ENCODE data around the gene GLRA1.

The GLRA1 gene

DNA sequence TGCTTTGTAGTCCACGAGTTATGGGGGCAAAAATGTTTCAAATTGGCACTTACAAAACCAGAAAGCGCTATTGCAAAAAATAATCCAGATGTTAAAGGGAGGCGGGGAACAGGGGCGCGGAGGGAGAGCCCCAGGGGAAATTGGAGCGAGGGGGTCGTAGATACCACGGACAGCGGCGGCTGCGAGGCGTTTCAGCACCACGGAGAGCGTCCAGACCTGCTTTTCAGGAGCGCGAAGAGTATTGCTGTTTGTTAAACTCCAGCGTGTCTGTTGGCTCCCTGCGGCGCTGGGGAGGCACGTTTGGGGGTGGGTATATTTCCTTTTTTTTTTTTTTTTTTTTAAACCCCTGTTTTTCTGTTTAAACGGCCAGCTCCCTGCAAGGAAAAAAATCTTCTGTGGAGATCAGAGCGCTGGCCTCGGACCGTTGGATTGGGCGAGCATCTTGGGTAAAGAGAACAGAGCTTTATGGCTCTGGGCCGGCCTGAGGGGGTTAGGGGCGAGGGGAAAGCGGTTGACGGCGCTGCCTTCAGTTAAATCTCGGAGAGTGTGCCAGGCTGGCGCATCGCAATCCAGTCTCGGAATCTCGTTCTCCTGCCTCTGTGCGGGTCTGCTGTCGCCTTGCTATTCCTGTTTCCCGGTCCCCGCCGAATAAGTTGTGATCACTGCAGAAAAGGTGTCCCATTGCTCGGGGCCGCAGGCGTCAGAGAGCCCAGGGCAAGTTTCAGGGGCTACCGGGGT, at the start of gene GLRA1:
TSS of gene GLRA1 (minus strand) at position 288 of the 738 bp plus-strand sequence. CDS start 302 bp downstream, outside the sequence.
- Histone ChIP-seq H3K36me3 (ENCODE audit: insufficient read depth, low read length) (no peaks in the 10 kb centered on the region), H3K9ac (ENCODE audit: insufficient read length) (no peak within 1 kb of the TSS), H3K9me3 (ENCODE audit: low read depth, low read length) (no peaks in the 10 kb centered on the region), H3K27ac (no peak within 1 kb of the TSS), H3K4me3 (no peak within 1 kb of the TSS)
- DNase-seq (ENCODE audit: low read depth, low spot score), result no peak
- TF ChIP-seq POLR2AphosphoS5 (IDR thresholded peaks at IDR 0.05; ENCODE audit: borderline replicate concordance, low read depth, low read length) (no peak), FOXP2 (optimal IDR thresholded peaks at IDR 0.05; ENCODE audit: control extremely low read depth, extremely low read length, insufficient read depth) (no peak), EZH2 (IDR thresholded peaks at IDR 0.05) (no peak)

DNA sequence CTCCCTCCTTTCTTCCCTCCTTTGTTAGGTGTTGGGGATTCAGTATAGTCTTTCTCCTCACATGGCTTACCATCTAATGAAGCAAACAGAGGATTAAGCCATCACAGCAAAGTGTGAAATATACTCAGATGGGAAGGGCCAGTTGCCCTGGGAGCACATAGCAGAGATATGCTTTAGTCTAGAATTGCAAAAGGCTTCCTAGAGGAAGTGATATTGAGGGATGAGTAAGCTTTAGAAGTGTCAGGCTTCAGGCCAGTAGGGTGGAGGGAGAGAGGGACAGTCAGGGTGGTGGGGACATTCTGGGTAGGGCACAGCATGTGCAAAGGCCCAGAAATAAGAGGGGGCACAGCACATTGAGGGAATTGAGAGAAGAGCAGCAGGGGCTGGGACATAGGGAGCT, 46.2 kb upstream of the GLRA1 start:
- Histone ChIP-seq H3K36me3 (ENCODE audit: insufficient read depth, low read length) (no peaks in the 10 kb centered on the region), H3K9me3 (ENCODE audit: low read depth, low read length) (no peaks in the 10 kb centered on the region), H3K9ac (ENCODE audit: insufficient read length) (no peak overlapping the region), H3K4me3 (no peak overlapping the region), H3K27ac (no peak overlapping the region)
- DNase-seq (ENCODE audit: low read depth, low spot score), result no peak
- TF ChIP-seq FOXP2 (optimal IDR thresholded peaks at IDR 0.05; ENCODE audit: control extremely low read depth, extremely low read length, insufficient read depth) (no peak), POLR2AphosphoS5 (IDR thresholded peaks at IDR 0.05; ENCODE audit: borderline replicate concordance, low read depth, low read length) (no peak), EZH2 (IDR thresholded peaks at IDR 0.05) (no peak)

DNA sequence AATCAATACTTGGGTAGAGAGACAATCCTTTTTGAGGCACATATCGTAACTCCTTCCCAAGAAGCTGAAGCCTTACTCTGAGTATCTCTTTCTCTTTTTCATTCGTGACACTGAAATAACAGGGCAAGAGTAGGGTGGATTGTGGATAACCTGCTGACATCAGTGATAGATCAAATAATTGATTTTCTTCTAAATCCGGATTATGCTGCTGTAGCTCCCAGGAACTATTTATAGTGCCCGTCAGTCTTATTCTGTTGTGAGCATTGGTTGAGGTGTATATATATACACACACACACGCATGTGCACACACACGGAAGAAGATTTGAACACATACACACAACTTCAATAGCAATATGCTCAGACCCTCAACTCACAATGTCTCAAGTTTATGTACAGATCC, 43.2 kb upstream of the GLRA1 start:
- DNase-seq (ENCODE audit: low read depth, low spot score), result no peak
- Histone ChIP-seq H3K9me3 (ENCODE audit: low read depth, low read length) (no peaks in the 10 kb centered on the region), H3K36me3 (ENCODE audit: insufficient read depth, low read length) (no peaks in the 10 kb centered on the region), H3K4me3 (no peak overlapping the region), H3K27ac (no peak overlapping the region), H3K9ac (ENCODE audit: insufficient read length) (no peak overlapping the region)
- TF ChIP-seq POLR2AphosphoS5 (IDR thresholded peaks at IDR 0.05; ENCODE audit: borderline replicate concordance, low read depth, low read length) (no peak), FOXP2 (optimal IDR thresholded peaks at IDR 0.05; ENCODE audit: control extremely low read depth, extremely low read length, insufficient read depth) (no peak), EZH2 (IDR thresholded peaks at IDR 0.05) (no peak)

DNA sequence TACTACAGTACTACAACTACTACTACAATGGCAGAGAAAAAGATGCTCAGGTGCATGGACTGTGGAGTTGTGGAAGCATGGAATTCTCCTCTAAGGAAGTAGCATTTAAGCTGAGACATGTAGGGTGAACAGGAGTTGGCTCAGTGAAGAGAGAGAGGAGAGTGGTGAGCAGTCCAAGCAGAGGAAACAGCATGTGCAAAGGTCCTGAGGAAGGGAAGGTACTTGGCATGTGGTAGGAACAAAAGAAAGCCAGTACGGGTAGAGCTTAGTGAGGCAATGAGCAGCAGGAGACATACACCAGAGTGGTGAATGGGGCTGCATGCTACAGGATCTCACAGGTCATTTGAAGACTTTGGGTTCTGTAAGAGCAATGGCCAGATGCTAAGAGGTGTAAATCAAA, 41.4 kb upstream of the GLRA1 start:
- H3K27ac ChIP-seq, result no peak overlapping the region
- H3K9ac ChIP-seq (ENCODE audit: insufficient read length), result no peak overlapping the region
- no peaks in the 10 kb centered on the region for H3K9me3 ChIP-seq (ENCODE audit: low read depth, low read length)
- no peaks in the 10 kb centered on the region for H3K36me3 ChIP-seq (ENCODE audit: insufficient read depth, low read length)
- TF ChIP-seq FOXP2 (optimal IDR thresholded peaks at IDR 0.05; ENCODE audit: control extremely low read depth, extremely low read length, insufficient read depth) (no peak), POLR2AphosphoS5 (IDR thresholded peaks at IDR 0.05; ENCODE audit: borderline replicate concordance, low read depth, low read length) (no peak), EZH2 (IDR thresholded peaks at IDR 0.05) (no peak)
- no peak overlapping the region for H3K4me3 ChIP-seq
- no peak for DNase-seq (ENCODE audit: low read depth, low spot score)

DNA sequence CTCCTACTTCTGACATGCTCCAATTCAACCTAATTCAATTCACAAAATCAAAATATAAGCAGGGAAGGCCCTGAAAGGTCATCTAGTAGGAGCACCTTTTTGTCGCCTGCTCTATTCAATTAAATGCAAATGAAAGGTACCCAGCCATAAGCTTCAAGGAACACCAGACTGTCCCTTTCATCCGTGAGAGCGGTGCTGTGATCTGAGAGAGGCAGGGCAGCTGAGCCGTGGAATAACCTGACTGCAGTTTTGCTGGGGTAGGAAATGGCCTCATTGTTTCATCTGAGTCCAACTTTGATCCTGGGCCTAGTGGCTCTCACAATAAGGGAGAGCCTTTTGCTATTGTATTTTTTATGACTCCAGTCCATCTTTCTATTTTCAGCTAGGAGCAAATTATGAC, 39.8 kb upstream of the GLRA1 start:
- no peak for TF ChIP-seq EZH2 (IDR thresholded peaks at IDR 0.05)
- no peak for TF ChIP-seq FOXP2 (optimal IDR thresholded peaks at IDR 0.05; ENCODE audit: control extremely low read depth, extremely low read length, insufficient read depth)
- no peak for TF ChIP-seq POLR2AphosphoS5 (IDR thresholded peaks at IDR 0.05; ENCODE audit: borderline replicate concordance, low read depth, low read length)

DNA sequence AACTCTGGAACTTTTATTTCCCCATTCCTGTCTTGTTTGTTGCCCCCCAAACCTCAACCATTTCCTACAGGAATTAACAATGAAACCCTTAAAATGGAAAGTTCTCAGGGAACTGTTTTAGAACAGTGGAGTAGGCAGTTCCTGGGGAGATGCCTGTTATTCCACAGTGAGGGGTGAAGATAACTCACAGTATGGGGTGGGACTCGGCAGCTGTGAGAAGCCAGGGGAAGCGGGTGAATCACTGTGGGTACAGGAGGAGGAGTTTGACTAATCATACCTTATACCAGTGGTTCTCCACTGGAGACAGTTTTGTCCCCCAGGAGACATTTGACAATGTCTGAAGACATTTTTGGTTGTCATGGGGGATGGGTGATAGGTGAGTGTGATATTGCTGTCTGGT, 36.9 kb upstream of the GLRA1 start:
- Histone ChIP-seq H3K9ac (ENCODE audit: insufficient read length) (no peak overlapping the region), H3K36me3 (ENCODE audit: insufficient read depth, low read length) (no peaks in the 10 kb centered on the region), H3K4me3 (no peak overlapping the region), H3K27ac (no peak overlapping the region), H3K9me3 (ENCODE audit: low read depth, low read length) (no peaks in the 10 kb centered on the region)
- no peak for DNase-seq (ENCODE audit: low read depth, low spot score)
- TF ChIP-seq FOXP2 (optimal IDR thresholded peaks at IDR 0.05; ENCODE audit: control extremely low read depth, extremely low read length, insufficient read depth) (no peak), POLR2AphosphoS5 (IDR thresholded peaks at IDR 0.05; ENCODE audit: borderline replicate concordance, low read depth, low read length) (no peak), EZH2 (IDR thresholded peaks at IDR 0.05) (no peak)

More for the DNA sequence above, 39.8 kb upstream of the GLRA1 start:
- H3K9me3 ChIP-seq (ENCODE audit: low read depth, low read length), result no peaks in the 10 kb centered on the region
- no peak overlapping the region for H3K27ac ChIP-seq
- no peak for DNase-seq (ENCODE audit: low read depth, low spot score)
- no peak overlapping the region for H3K9ac ChIP-seq (ENCODE audit: insufficient read length)
- no peak overlapping the region for H3K4me3 ChIP-seq
- H3K36me3 ChIP-seq (ENCODE audit: insufficient read depth, low read length), result no peaks in the 10 kb centered on the region

DNA sequence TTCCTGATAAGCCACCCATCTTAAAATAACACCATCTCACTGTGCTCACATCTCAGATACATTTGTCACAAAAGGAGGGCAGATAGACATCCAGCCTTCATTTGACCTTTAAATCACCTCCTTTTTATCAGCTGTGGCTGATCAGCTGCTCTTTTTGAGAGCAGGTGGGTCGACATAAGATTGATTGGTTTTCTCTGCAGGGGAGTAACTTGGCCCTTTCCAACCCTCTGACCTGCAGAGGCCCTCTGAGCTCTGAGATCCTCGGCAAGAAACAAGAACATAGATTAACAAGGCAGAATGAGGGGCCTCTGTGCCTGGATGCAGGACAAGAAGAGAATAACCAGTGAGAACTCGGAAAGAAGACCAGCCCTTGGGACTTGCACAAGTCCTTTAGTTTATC, 33.5 kb upstream of the GLRA1 start:
- no peak for DNase-seq (ENCODE audit: low read depth, low spot score)
- no peak overlapping the region for H3K27ac ChIP-seq
- H3K36me3 ChIP-seq (ENCODE audit: insufficient read depth, low read length), result no peaks in the 10 kb centered on the region
- no peaks in the 10 kb centered on the region for H3K9me3 ChIP-seq (ENCODE audit: low read depth, low read length)
- TF ChIP-seq POLR2AphosphoS5 (IDR thresholded peaks at IDR 0.05; ENCODE audit: borderline replicate concordance, low read depth, low read length) (no peak), EZH2 (IDR thresholded peaks at IDR 0.05) (no peak), FOXP2 (optimal IDR thresholded peaks at IDR 0.05; ENCODE audit: control extremely low read depth, extremely low read length, insufficient read depth) (no peak)
- H3K4me3 ChIP-seq, result no peak overlapping the region
- H3K9ac ChIP-seq (ENCODE audit: insufficient read length), result no peak overlapping the region

DNA sequence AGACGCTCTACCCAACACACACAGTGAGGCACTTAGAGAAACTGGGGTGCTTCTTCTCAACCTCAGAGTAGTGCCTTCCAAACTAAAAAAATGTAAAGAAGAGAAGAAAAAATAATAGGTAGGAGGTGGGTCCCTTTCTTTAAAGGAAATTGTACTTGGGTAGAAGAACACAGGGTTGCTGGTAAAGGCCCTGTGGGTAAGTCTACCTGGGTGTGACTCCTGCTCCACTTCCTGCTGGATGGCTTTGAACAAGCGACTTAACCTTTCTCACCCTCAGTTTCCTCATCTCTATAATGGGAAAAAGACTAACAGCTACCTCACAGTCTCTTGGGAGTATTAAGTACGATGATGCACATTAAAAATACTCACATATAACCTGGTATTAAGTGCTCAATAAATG, 32.1 kb upstream of the GLRA1 start:
- H3K27ac ChIP-seq, result no peak overlapping the region
- no peak for DNase-seq (ENCODE audit: low read depth, low spot score)
- no peak overlapping the region for H3K4me3 ChIP-seq
- TF ChIP-seq EZH2 (IDR thresholded peaks at IDR 0.05) (no peak), POLR2AphosphoS5 (IDR thresholded peaks at IDR 0.05; ENCODE audit: borderline replicate concordance, low read depth, low read length) (no peak), FOXP2 (optimal IDR thresholded peaks at IDR 0.05; ENCODE audit: control extremely low read depth, extremely low read length, insufficient read depth) (no peak)
- no peak overlapping the region for H3K9ac ChIP-seq (ENCODE audit: insufficient read length)
- no peaks in the 10 kb centered on the region for H3K36me3 ChIP-seq (ENCODE audit: insufficient read depth, low read length)
- no peaks in the 10 kb centered on the region for H3K9me3 ChIP-seq (ENCODE audit: low read depth, low read length)

DNA sequence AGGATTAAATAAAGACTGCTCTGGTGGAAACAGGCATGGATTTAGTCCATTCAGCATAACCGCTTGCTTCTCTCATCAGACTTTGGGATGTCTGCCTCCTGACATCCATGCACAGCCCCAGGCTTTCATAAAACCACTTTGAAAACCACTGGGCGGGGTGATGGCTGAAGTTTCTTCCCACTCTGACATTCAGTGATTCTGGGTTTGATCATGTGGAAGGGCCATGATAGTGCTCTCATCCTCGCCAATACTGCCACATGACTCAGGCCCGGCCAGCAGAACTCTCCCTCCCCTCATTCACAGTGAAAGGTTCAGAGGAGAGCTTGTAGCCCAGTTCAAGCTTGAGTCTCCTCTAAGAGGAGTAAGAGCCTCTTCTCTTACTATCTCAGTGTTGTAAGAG, 29.6 kb upstream of the GLRA1 start:
- no peaks in the 10 kb centered on the region for H3K9me3 ChIP-seq (ENCODE audit: low read depth, low read length)
- TF ChIP-seq POLR2AphosphoS5 (IDR thresholded peaks at IDR 0.05; ENCODE audit: borderline replicate concordance, low read depth, low read length) (no peak), EZH2 (IDR thresholded peaks at IDR 0.05) (no peak), FOXP2 (optimal IDR thresholded peaks at IDR 0.05; ENCODE audit: control extremely low read depth, extremely low read length, insufficient read depth) (no peak)
- H3K9ac ChIP-seq (ENCODE audit: insufficient read length), result no peak overlapping the region
- no peak overlapping the region for H3K4me3 ChIP-seq
- no peaks in the 10 kb centered on the region for H3K36me3 ChIP-seq (ENCODE audit: insufficient read depth, low read length)
- H3K27ac ChIP-seq, result no peak overlapping the region
- no peak for DNase-seq (ENCODE audit: low read depth, low spot score)

All from SK-N-MC (cell line).